PFSK-1 (cell line): ENCODE measurements around the gene CACNB1.

ENCODE experiments used
- FOXP2 ChIP-seq: optimal IDR thresholded peaks from 2 replicates; pipeline ENCODE3; 2011; ENCODE audit warnings: borderline replicate concordance, control low read depth, inconsistent platforms; ENCODE audit not compliant: insufficient read depth; ENCODE audit errors: extremely low read length, extremely low read depth
- POLR2AphosphoS5 ChIP-seq: IDR thresholded peaks from 2 replicates; pipeline ENCODE4 v1.6.1; 2012; ENCODE audit warnings: low read depth, mild to moderate bottlenecking, control low read depth, low read length, moderate library complexity
- SIN3A ChIP-seq: IDR thresholded peaks from 2 replicates; pipeline ENCODE4 v1.6.1; 2012; ENCODE audit warnings: mild to moderate bottlenecking, low read length, moderate library complexity, borderline replicate concordance; ENCODE audit not compliant: insufficient read depth
- TAF1 ChIP-seq: IDR thresholded peaks from 2 replicates; pipeline ENCODE4 v1.6.1; 2012; ENCODE audit warnings: low read length, control low read depth, borderline replicate concordance; ENCODE audit not compliant: insufficient read depth
- TF ChIP-seq, protein P1 (sequence below), 2 experiments: IDR thresholded peaks; 2 replicates each; pipeline versions ENCODE4 v1.6.1 to v1.8.0; 2011 to 2012; ENCODE audit warnings: low read depth in 2 of 2, low read length in 2 of 2, control low read depth in 1 of 2, inconsistent platforms in 1 of 2, mild to moderate bottlenecking in 1 of 2, moderate library complexity in 1 of 2; ENCODE audit not compliant: insufficient read depth in 1 of 2

CACNB1 gene

GRCh38 chr17:39147221-39148185, 50.0 kb downstream of the CACNB1 start:
- TF ChIP-seq FOXP2 (no peak), SIN3A (no peak), POLR2AphosphoS5 (no peak), TAF1 (no peak)
- TF ChIP-seq, protein P1, sequence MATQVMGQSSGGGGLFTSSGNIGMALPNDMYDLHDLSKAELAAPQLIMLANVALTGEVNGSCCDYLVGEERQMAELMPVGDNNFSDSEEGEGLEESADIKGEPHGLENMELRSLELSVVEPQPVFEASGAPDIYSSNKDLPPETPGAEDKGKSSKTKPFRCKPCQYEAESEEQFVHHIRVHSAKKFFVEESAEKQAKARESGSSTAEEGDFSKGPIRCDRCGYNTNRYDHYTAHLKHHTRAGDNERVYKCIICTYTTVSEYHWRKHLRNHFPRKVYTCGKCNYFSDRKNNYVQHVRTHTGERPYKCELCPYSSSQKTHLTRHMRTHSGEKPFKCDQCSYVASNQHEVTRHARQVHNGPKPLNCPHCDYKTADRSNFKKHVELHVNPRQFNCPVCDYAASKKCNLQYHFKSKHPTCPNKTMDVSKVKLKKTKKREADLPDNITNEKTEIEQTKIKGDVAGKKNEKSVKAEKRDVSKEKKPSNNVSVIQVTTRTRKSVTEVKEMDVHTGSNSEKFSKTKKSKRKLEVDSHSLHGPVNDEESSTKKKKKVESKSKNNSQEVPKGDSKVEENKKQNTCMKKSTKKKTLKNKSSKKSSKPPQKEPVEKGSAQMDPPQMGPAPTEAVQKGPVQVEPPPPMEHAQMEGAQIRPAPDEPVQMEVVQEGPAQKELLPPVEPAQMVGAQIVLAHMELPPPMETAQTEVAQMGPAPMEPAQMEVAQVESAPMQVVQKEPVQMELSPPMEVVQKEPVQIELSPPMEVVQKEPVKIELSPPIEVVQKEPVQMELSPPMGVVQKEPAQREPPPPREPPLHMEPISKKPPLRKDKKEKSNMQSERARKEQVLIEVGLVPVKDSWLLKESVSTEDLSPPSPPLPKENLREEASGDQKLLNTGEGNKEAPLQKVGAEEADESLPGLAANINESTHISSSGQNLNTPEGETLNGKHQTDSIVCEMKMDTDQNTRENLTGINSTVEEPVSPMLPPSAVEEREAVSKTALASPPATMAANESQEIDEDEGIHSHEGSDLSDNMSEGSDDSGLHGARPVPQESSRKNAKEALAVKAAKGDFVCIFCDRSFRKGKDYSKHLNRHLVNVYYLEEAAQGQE (IDR thresholded peaks at IDR 0.05; ENCODE audit: insufficient read depth in 1 of 2, low read depth in 2 of 2, low read length in 2 of 2) = no peak

- no peak for TF ChIP-seq TAF1
- TF ChIP-seq FOXP2 = no peak
- no peak for TF ChIP-seq POLR2AphosphoS5
- TF ChIP-seq, protein P1 (IDR thresholded peaks at IDR 0.05; ENCODE audit: insufficient read depth in 1 of 2, low read depth in 2 of 2, low read length in 2 of 2) = no peak
- TF ChIP-seq SIN3A = no peak
Measured at GRCh38 chr17:39146273-39146672, 51.2 kb downstream of the CACNB1 start.

DNA sequence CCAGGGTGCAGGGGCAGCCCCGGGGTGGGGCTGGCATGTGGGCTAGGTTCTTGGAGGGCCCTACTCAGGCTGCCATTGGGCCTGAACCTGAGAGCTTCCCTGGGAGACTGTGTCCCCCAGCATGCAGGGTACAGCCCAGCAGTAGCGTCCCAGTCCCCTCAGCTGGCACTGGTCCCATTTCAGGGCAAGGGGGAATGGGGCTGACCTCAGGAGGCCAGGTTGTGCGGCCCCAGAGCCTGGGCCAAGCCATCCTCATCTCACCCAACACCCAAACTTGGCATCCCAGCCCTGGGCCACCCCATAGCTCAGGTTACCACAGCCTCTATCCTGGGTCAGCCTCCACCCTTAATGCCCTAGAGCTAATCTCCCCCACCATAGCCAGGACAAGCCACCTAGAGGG, 52.3 kb downstream of the CACNB1 start:
- TF ChIP-seq SIN3A = no peak

- TF ChIP-seq FOXP2 (peak; percentile 62), POLR2AphosphoS5 (no peak)
Measured at GRCh38 chr17:39144416-39144840, 53.0 kb downstream of the CACNB1 start.

DNA sequence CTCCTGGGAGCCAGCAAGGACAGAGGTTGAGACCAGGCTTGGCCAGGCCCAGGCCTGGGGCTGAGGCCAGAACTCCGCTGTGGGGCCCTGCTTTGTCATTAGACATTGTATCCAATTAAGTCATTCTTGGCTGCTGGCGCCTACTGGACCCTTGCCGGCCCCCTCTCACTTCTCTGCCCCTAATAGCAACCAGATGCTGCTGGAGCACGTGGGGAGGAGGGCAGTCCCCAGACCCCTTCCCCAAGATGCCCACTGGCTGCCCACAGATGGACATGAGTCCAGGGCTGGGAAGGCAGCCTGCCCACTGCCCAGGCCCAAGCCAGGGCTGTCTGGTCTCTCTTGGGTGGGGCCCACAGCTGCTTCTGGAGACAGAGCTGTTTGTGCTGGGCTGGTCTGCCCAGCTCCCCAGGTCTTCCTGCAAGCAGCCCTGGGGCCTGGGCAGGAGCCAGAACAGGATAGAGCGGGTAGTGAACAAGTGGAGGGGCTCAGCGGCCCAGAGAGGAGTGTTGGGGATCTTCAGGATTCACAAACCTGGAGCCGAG, 53.8 kb downstream of the CACNB1 start:
- TF ChIP-seq POLR2AphosphoS5 = no peak
- TF ChIP-seq, protein P1 (IDR thresholded peaks at IDR 0.05; ENCODE audit: insufficient read depth in 1 of 2, low read depth in 2 of 2, low read length in 2 of 2) = no peak
- TF ChIP-seq FOXP2 = no peak
- no peak for TF ChIP-seq SIN3A

DNA sequence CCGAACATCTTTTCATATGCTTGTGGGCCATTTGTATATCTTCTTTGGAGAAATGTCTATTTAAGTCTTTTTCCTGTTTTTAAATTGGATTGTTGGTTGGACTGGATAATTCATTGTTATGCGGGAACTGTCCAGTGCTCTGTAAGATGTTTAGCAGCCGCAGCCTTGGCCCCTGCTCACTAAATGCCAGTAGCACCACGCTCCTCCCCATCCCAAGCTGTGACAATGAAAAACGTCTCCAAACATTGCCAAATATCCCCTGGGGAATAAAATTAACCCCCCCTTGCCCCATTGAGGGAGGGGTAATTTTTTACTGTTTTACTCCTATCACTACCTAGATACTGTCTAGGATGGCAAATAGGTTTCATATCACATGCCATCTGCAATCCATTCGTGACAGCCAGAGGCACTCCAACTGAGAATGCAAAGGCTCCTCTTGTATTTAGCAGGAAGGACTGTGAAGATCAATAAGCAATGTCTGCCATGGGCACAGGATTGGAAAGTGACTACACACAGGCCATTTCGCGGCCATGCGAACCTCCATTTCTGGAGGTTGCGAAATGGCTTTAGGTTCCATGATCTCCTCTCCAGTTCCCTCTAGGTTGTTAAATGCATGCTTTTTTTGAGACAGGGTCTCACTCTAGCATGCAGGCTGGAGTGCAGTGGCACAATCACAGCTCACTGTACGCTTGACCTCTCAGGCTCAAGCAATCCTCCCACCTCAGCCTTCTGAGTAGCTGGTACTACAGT, 55.4 kb downstream of the CACNB1 start:
- TF ChIP-seq POLR2AphosphoS5 = no peak
- TF ChIP-seq TAF1 = no peak
- TF ChIP-seq, protein P1 (IDR thresholded peaks at IDR 0.05; ENCODE audit: insufficient read depth in 1 of 2, low read depth in 2 of 2, low read length in 2 of 2) = no peak
- TF ChIP-seq SIN3A = no peak
- no peak for TF ChIP-seq FOXP2
